ENCODE measurements around the gene GARRE1.

GARRE1 gene

DNA sequence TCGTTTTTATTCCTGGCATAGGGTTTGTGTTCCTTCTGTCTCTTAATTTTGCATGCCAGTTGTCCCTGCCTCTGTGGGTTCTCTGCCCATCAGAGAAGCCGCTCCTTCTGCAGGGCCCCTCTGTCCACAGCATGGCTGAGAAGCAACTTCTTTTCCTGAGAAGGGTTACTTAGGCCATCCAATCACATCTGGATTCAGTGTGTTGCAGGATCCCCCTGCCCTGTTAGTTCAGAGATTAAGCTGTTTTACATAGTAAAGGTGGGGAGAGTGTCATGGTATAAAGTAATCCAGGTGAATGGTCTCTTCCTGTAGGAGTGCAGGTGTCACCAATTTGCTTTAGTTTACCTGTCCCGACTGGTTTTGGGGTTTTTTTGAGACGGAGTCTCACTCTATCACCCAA is 22.9 kb upstream of the GARRE1 start:
- DNase-seq (ENCODE audit: insufficient read length, low spot score) (no peak), FAIRE-seq (no peak)
- TF ChIP-seq, protein P1, sequence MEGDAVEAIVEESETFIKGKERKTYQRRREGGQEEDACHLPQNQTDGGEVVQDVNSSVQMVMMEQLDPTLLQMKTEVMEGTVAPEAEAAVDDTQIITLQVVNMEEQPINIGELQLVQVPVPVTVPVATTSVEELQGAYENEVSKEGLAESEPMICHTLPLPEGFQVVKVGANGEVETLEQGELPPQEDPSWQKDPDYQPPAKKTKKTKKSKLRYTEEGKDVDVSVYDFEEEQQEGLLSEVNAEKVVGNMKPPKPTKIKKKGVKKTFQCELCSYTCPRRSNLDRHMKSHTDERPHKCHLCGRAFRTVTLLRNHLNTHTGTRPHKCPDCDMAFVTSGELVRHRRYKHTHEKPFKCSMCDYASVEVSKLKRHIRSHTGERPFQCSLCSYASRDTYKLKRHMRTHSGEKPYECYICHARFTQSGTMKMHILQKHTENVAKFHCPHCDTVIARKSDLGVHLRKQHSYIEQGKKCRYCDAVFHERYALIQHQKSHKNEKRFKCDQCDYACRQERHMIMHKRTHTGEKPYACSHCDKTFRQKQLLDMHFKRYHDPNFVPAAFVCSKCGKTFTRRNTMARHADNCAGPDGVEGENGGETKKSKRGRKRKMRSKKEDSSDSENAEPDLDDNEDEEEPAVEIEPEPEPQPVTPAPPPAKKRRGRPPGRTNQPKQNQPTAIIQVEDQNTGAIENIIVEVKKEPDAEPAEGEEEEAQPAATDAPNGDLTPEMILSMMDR (IDR thresholded peaks at IDR 0.05; ENCODE audit: insufficient read depth, missing control alignments), result no peak

DNA sequence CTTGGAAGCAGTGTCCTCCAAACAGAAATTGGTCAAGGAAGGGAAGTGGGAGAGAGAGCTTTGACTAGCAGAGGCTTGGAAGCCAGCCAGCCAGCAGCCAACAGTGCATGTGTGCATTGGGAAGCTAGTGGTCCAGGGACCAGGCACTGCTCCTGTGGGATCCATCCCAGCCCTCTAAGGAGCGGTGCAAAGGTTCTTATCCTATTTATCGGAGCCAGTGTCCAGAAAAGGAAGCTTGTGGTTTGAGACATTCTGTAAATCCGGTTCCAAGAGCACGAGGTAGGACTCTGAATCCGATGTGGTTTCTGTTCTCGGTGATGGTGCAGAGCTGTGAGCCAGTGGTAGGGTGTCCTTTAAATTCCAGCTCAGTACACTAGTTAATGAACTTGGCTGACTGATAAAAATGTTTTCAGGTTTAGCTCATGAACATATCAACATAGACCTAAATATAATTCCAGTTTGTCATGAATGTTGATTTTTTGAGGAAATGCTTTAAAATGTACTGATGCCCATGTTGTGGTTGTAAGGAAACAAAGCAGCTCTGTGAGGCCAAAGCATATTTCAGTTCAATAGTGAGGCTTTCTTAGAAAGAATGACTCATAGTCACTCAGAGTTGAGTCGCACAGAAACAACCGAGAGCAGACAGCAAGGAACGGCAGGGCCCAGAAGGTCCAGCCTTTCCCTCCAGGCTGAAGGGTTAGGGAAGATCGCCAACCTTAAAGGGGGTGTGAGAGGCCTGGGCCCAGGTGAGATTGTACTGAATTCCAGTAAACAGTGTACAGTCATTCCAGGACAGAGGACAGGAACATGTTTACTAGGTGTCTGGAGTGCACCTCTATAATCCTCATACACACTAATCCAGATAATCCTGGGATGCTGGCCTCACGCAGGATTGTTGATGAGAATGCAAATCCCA is 21.5 kb upstream of the GARRE1 start:
- DNase-seq (ENCODE audit: insufficient read length, low spot score) (peak; percentile 85), FAIRE-seq (peak; percentile 87)
- TF ChIP-seq, protein P1 (IDR thresholded peaks at IDR 0.05; ENCODE audit: insufficient read depth, missing control alignments), result no peak

DNA sequence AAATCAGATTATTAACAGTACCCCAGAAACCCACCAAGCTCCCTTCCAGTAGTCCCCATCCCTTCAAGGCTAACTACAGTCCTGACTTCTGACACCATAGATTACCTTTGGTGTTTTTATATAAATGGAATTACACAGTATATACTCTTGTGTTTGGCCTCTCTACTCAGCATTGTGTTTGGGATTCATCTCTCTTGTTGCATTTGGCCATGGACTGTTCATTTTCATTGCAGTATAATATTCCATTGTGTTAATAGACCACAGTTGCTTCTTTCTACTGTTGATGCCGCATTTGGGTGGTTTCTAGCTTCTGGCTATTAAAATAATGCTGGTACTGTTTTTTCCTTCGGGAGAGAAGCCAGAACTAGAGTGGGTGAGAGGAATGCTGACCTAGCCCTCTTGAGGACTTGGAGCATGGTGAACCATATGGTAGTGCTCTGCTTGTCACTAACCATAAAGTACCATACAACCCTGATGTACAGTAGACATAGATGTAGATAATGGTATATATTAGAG is 18.9 kb upstream of the GARRE1 start:
- no peak for FAIRE-seq
- TF ChIP-seq, protein P1 (IDR thresholded peaks at IDR 0.05; ENCODE audit: insufficient read depth, missing control alignments), result no peak
- DNase-seq (ENCODE audit: insufficient read length, low spot score), result no peak

DNA sequence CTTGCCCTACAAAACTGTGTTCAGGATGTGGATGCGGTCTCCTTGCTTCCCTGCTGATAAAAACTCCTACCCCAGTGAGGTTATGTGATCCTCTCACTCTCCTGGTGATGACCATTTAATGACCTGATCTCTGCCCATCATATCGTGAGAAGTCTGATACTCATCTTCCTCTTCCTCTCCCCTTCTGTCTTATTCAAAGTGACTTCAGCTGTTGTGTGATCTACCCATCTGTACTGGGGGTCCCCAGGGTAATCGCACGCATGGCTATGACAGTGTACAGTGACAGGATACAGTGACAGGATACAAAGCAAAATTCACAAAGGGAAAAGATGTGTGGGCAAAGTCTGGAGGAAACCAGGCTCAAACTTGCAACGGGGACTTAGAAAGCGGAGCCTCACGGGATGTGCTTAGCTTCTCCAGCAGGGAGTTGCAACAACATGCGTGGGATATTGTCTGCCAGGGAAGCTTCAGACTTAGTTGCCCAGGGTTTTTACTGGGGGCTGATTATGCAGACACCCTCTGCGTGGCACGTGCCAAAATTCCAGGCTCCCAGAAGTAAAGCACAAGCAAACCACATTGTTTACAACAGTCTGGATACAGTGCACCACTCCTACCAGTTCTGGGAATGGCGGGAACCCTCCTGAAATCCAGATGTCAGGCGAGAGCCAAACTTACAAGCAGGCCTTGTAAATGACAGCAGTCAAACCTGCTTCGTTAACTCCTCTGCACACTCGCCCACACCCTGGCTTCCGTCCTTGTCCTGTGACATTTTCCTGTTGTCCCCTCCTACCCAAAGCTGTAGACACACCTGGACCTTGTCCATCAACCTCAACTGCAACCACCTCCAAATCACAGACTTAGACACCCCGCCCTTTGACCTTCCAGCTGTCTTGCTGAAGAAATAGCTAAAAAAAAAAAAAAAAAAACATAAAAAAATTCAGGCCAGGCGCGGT is 18.0 kb upstream of the GARRE1 start:
- DNase-seq (ENCODE audit: insufficient read length, low spot score), result no peak
- FAIRE-seq, result no peak
- TF ChIP-seq, protein P1 (IDR thresholded peaks at IDR 0.05; ENCODE audit: insufficient read depth, missing control alignments), result no peak

DNA sequence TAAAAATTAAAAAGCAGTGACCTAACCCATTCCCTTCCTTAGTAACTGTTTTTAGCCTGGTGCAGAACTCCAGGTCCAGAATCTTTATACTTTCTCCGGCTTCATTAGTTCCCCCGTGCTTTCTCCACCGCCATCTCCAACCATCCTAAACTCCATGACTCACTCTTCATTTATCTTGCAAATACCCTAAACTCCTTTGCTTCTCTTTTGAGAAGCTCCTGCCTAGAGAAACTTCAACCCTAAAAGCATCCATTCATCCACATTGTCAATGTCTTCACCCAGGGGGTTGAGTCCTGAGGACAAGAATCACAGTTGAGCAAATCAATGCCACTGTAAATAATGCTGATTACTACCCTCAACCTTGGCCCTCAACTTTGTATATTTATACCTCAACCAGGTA is 17.1 kb upstream of the GARRE1 start:
- no peak for FAIRE-seq
- DNase-seq (ENCODE audit: insufficient read length, low spot score), result no peak
- TF ChIP-seq, protein P1 (IDR thresholded peaks at IDR 0.05; ENCODE audit: insufficient read depth, missing control alignments), result no peak

DNA sequence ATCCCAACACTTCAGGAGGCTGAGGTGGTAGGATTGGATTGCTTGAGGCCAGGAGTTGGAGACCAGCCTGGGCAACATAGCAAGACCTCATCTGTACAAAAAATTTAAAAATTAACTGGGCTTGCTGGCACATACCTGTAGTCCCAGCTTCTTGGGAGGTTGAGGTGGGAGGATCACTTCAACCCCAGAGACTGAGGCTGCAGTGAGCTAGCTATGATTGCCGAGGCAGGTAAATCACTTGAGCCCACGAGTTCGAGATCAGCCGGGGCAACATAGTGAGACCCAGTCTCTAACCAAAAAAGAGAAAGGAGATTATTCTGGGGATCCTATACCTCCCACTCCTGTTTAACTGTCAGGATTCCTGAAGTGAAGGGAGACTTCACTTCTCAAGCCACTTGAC is 16.4 kb upstream of the GARRE1 start:
- DNase-seq (ENCODE audit: insufficient read length, low spot score), result no peak
- no peak for FAIRE-seq
- TF ChIP-seq, protein P1 (IDR thresholded peaks at IDR 0.05; ENCODE audit: insufficient read depth, missing control alignments), result no peak
